ENCODE measurements around the gene HTR3C.
"Not testable (repeated sequence)": the region's sequence is repeated elsewhere in the genome, so short reads cannot be mapped to it uniquely, and the experiment has no call there.

Gene HTR3C, protein sequence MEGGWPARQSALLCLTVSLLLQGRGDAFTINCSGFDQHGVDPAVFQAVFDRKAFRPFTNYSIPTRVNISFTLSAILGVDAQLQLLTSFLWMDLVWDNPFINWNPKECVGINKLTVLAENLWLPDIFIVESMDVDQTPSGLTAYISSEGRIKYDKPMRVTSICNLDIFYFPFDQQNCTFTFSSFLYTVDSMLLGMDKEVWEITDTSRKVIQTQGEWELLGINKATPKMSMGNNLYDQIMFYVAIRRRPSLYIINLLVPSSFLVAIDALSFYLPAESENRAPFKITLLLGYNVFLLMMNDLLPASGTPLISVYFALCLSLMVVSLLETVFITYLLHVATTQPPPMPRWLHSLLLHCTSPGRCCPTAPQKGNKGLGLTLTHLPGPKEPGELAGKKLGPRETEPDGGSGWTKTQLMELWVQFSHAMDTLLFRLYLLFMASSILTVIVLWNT

DNA sequence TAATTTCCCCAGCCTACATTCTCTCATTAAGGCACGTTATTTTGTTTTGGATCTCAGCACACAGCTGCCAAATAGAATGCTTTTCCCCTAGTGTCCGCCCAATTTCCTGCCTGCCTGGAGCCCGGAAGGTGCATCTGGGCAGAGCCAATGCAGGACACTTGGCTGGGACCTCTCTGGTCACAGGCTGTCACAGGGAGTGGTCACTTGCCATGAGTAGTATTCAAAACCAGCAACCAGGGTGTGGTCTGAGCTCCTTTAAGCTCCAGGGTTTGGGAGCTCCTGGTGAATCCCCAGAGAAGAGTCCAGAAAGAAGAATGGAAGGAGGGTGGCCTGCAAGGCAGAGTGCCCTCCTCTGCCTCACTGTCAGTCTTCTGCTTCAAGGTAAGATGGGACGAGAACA is at the start of gene HTR3C:
Gene HTR3C (plus strand): TSS at position 281 of the 400 bp plus-strand sequence. CDS start 34 bp downstream, at position 315.
- H3K4me3 ChIP-seq (ENCODE audit: insufficient read length, low read depth), result no peak within 1 kb of the TSS

DNA sequence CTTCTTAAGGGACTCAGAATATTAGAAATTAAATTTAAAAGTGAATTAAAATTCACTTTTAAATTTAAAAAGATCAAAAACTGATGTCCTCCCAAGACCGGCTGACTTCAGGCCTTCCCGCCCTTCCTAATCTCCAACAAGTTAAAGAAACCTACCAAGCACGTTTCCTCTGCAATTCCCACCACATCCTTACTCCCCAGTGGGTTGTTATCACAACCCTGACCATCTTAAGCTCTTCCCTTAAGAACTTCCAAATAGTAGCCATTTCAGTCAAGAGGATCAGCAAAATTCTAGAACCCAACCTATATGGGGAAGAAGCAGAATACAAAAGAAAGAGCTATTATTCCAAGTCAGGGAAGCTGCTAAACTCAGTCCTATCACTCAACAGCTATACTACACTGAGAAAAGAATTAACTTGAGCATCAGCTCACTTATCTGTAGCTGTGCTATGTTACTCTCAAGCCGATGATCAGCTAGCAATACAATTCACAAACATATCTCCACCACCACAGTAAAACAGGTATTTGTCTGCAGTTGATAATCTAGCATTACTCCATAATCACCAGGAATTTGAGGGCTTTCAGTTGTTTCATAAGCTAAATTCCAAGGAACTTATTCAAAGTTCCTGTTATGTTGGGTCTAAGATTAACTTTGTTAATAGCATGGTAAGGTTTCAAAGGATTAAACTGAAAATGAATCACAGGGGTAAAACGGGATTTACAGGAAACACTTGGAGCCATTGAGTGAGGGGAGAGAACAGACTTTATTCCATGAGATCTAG is 49.5 kb upstream of the HTR3C start:
- TF ChIP-seq SUZ12 (IDR thresholded peaks at IDR 0.05; ENCODE audit: extremely low read depth, insufficient read depth, insufficient read length), result no peak
- no peak for TF ChIP-seq YY1 (IDR thresholded peaks at IDR 0.05; ENCODE audit: insufficient read depth, insufficient read length)
- no peak for TF ChIP-seq ZNF274 (IDR thresholded peaks at IDR 0.05; ENCODE audit: low read depth, low read length)
- H3K9me3 ChIP-seq (ENCODE audit: insufficient read depth, low read length), result no peaks in the 10 kb centered on the region
- H3K36me3 ChIP-seq (ENCODE audit: insufficient read depth, insufficient read length, low read length), result peaks cover 41% of the 10 kb centered on the region
- no peaks in the 10 kb centered on the region for H3K4me1 ChIP-seq (ENCODE audit: insufficient read depth, insufficient read length)
- no peak overlapping the region for H3K9ac ChIP-seq (ENCODE audit: insufficient read length, low read depth)
- H3K4me3 ChIP-seq (ENCODE audit: insufficient read length, low read depth), result no peak overlapping the region
- DNase-seq (ENCODE audit: low read depth, low spot score), result no peak
- no peaks in the 10 kb centered on the region for H3K27me3 ChIP-seq (ENCODE audit: insufficient read depth, insufficient read length)

More for the DNA sequence above, at the start of gene HTR3C:
- no peaks in the 10 kb centered on the region for H3K4me1 ChIP-seq (ENCODE audit: insufficient read depth, insufficient read length)
- DNase-seq (ENCODE audit: low read depth, low spot score), result no peak
- TF ChIP-seq YY1 (IDR thresholded peaks at IDR 0.05; ENCODE audit: insufficient read depth, insufficient read length) (no peak), SUZ12 (IDR thresholded peaks at IDR 0.05; ENCODE audit: extremely low read depth, insufficient read depth, insufficient read length) (no peak), ZNF274 (IDR thresholded peaks at IDR 0.05; ENCODE audit: low read depth, low read length) (no peak)
- no peaks in the 10 kb centered on the region for H3K9me3 ChIP-seq (ENCODE audit: insufficient read depth, low read length)
- no peaks in the 10 kb centered on the region for H3K36me3 ChIP-seq (ENCODE audit: insufficient read depth, insufficient read length, low read length)
- H3K9ac ChIP-seq (ENCODE audit: insufficient read length, low read depth), result no peak within 1 kb of the TSS
- H3K27me3 ChIP-seq (ENCODE audit: insufficient read depth, insufficient read length), result no peaks in the 10 kb centered on the region

DNA sequence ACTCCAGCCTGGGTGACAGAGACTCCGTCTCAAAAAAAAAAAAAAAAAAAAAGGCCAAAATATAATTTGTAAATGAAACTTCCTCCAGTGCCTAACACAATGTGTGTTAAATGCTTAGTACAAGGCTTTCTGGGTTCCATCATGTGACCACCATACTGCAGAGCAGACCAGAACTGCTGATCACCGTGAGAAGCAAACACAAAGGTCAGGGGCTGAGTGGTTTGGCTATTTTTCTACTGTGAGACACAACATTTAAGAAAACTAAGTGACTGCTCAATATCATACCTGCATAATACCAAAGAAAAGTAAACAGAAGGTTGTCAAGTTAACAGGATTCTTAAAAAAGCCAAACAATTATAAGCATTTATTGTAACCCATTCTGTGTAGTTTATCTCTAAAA is 48.4 kb upstream of the HTR3C start:
- TF ChIP-seq SUZ12 (IDR thresholded peaks at IDR 0.05; ENCODE audit: extremely low read depth, insufficient read depth, insufficient read length) (no peak), YY1 (IDR thresholded peaks at IDR 0.05; ENCODE audit: insufficient read depth, insufficient read length) (no peak), ZNF274 (IDR thresholded peaks at IDR 0.05; ENCODE audit: low read depth, low read length) (no peak)
- no peaks in the 10 kb centered on the region for H3K9me3 ChIP-seq (ENCODE audit: insufficient read depth, low read length)
- no peak overlapping the region for H3K9ac ChIP-seq (ENCODE audit: insufficient read length, low read depth)
- no peak for DNase-seq (ENCODE audit: low read depth, low spot score)
- no peaks in the 10 kb centered on the region for H3K27me3 ChIP-seq (ENCODE audit: insufficient read depth, insufficient read length)
- H3K4me3 ChIP-seq (ENCODE audit: insufficient read length, low read depth), result no peak overlapping the region
- H3K4me1 ChIP-seq (ENCODE audit: insufficient read depth, insufficient read length), result no peaks in the 10 kb centered on the region
- peaks cover 49% of the 10 kb centered on the region for H3K36me3 ChIP-seq (ENCODE audit: insufficient read depth, insufficient read length, low read length)

DNA sequence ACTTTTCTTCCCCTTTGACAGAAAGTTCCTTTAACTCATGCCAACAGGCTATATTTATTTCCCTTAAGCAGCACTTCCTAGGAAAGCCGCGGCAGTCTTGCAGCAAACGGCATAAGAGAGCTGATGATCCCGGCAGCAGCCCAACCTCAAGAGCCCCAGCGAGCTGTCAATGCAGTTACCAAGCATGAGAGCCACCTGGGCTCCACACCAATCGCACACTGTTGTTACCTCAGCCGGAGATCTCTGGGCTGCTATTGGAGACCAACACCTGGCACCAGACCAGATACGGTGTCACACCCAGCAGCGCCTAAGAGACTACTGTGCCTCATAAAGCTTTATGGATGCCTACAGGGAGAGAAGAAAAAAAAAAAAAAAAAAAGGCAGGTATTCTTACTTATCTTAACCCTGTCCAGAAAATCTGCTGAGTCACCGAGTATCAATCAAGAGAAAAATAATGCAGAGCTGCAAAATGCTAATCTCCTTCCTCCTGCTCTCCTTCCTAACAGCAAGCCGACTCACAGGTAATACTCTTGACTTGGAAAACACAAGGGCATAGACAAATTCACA is 46.8 kb upstream of the HTR3C start:
- TF ChIP-seq ZNF274 (IDR thresholded peaks at IDR 0.05; ENCODE audit: low read depth, low read length), result no peak
- Histone ChIP-seq H3K9me3 (ENCODE audit: insufficient read depth, low read length) (no peaks in the 10 kb centered on the region), H3K27me3 (ENCODE audit: insufficient read depth, insufficient read length) (no peaks in the 10 kb centered on the region), H3K9ac (ENCODE audit: insufficient read length, low read depth) (no peak overlapping the region), H3K36me3 (ENCODE audit: insufficient read depth, insufficient read length, low read length) (peaks cover 55% of the 10 kb centered on the region), H3K4me3 (ENCODE audit: insufficient read length, low read depth) (no peak overlapping the region), H3K4me1 (ENCODE audit: insufficient read depth, insufficient read length) (no peaks in the 10 kb centered on the region)
- no peak for DNase-seq (ENCODE audit: low read depth, low spot score)

DNA sequence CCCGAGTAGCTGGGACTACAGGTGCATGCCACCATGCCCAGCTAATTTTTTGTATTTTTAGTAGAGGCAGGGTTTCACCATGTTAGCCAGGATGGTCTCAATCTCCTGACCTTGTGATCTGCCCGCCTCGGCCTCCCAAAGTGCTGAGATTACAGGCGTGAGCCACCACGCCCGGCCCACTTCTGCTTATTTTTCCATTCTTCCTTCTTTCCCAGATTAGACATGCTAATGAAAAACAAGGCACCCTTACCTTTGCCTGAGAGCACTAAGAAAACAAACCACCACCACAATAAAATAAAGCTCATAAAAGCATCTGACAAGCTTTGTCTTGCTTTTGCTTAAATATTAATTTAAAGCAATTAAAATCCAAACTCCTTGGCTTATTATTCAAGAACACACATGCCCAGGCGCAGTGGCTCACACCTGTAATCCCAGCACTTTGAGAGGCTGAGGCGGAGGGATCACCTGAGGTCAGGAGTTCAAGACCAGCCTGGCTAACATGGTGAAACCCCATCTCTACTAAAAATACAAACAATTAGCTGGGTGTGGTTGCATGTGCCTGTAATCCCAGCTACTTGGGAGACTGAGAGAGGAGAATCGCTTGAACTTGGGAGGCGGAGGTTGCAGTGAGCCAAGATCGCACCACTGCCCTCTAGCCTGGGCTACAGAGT is 45.6 kb upstream of the HTR3C start:
- peaks cover 67% of the 10 kb centered on the region for H3K36me3 ChIP-seq (ENCODE audit: insufficient read depth, insufficient read length, low read length)
- not testable (repeated sequence) for H3K9me3 ChIP-seq (ENCODE audit: insufficient read depth, low read length); H3K27me3 ChIP-seq (ENCODE audit: insufficient read depth, insufficient read length); DNase-seq (ENCODE audit: low read depth, low spot score); H3K4me3 ChIP-seq (ENCODE audit: insufficient read length, low read depth); H3K9ac ChIP-seq (ENCODE audit: insufficient read length, low read depth); H3K4me1 ChIP-seq (ENCODE audit: insufficient read depth, insufficient read length)

DNA sequence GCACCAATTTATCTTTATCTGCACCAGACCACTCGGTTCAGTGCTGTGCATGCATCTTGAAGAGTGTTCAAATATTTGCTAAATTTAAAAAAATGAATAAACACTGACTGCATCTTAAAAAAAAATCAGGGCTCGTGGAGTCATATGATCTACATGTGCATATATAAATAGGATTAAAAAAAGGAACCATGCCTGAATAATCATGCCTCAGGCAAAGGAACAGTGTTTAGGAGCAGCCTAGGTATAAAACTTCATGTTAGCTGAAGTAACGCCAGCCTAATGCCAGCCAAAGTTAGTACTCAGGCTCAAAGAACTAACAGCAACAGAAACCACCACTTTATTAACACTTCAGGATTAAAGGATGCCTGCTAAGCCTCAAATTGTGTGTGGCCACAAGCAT is 44.7 kb upstream of the HTR3C start:
- Histone ChIP-seq H3K27me3 (ENCODE audit: insufficient read depth, insufficient read length) (no peaks in the 10 kb centered on the region), H3K4me1 (ENCODE audit: insufficient read depth, insufficient read length) (no peaks in the 10 kb centered on the region), H3K9me3 (ENCODE audit: insufficient read depth, low read length) (no peaks in the 10 kb centered on the region), H3K9ac (ENCODE audit: insufficient read length, low read depth) (no peak overlapping the region), H3K36me3 (ENCODE audit: insufficient read depth, insufficient read length, low read length) (peaks cover 65% of the 10 kb centered on the region), H3K4me3 (ENCODE audit: insufficient read length, low read depth) (no peak overlapping the region)
- DNase-seq (ENCODE audit: low read depth, low spot score), result no peak
- TF ChIP-seq SUZ12 (IDR thresholded peaks at IDR 0.05; ENCODE audit: extremely low read depth, insufficient read depth, insufficient read length) (no peak), ZNF274 (IDR thresholded peaks at IDR 0.05; ENCODE audit: low read depth, low read length) (no peak), YY1 (IDR thresholded peaks at IDR 0.05; ENCODE audit: insufficient read depth, insufficient read length) (no peak)

Measured in NT2/D1 (cell line).